Measurements from ENCODE around the gene TMEM269. TPM values are rescaled to one million over a fixed set of nuclear protein-coding genes. Genes with fewer than 3 reads are reported as not detected.
"Not testable (repeated sequence)": the region's sequence is repeated elsewhere in the genome, so short reads cannot be mapped to it uniquely, and the experiment has no call there.

The TMEM269 gene
- total and polyA plus RNA-seq, 10 of the 15 experiments (the other 5 are each of a cell fraction or from before 2014, with no cell fraction given), result 0.02 to 0.26 (median 0.06) TPM; not detected in 2

DNA sequence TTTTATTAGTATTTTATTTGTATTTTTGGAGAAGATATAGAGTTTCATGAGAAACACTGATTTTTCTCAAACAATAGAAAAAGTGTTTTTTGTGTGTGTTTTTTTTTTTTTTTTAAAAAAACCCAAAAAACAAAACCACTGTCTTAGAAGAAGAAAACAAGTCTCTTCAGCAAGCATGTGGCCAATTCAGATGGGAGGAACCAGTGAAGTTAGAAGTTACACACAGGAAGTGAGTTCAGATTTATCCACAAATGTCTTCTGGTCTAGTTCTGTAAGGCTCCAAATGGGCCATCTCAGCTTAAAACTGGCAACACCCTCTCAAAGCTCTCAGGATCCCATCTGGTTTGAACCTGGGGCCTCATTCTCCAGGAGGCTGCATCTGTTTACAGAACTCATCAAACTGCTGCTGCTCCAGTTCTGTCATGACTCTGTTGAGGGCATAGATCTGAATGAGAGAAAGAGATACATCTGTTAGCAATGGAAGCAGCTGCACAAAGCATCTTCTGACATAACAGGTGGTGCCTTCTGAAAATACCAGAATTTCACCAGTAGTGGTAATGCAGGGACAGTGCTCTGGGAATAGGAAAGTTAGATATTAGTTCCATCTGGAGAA lies 22.4 kb downstream of the TMEM269 start (continued):
- TF ChIP-seq SUZ12 (IDR thresholded peaks at IDR 0.05; ENCODE audit: unreplicated experiment), result no peak
- no peak for TF ChIP-seq PAX8 (IDR thresholded peaks at IDR 0.05)
- TF ChIP-seq MYC (IDR thresholded peaks at IDR 0.05; ENCODE audit: insufficient read depth, insufficient read length, insufficient replicate concordance, low read length, severe bottlenecking), result no peak
- TF ChIP-seq CBFB (IDR thresholded peaks at IDR 0.05; ENCODE audit: low read depth), result no peak

DNA sequence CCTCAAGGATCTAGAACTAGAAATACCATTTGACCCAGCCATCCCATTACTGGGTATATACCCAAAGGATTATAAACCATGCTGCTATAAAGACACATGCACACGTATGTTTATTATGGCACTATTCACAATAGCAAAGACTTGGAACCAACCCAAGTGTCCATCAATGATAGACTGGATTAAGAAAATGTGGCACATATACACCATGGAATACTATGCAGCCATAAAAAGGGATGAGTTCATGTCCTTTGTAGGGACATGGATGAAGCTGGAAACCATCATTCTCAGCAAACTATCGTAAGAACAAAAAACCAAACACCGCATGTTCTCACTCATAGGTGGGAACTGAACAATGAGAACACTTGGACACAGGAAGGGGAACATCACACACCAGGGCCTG lies 30.0 kb downstream of the TMEM269 start:
- H3K79me2 ChIP-seq (ENCODE audit: control insufficient read depth, insufficient read depth, low read length); ATAC-seq; BruUV-seq (replicated peaks); H4K20me1 ChIP-seq (ENCODE audit: control insufficient read depth, insufficient read depth); H3K4me2 ChIP-seq (ENCODE audit: control insufficient read depth, insufficient read depth); in situ Hi-C loops (cut with MboI); POLR2A ChIA-PET; DNase-seq (ENCODE audit: low read depth, low spot score); H3K27me3 ChIP-seq (replicated peaks in 1 of 2; ENCODE audit: control insufficient read depth in 2 of 2, insufficient read depth in 2 of 2, low read length in 1 of 2); intact Hi-C loops (cut with micrococcal nuclease; ENCODE audit: unreplicated experiment); H3K27ac ChIP-seq (ENCODE audit: control insufficient read depth, insufficient read depth); H3K4me3 ChIP-seq; FAIRE-seq; H2AFZ ChIP-seq (ENCODE audit: control insufficient read depth, low read depth, low read length); RAD21 ChIA-PET (ENCODE audit: unreplicated experiment); H3K9ac ChIP-seq (ENCODE audit: control insufficient read depth, insufficient read depth, low read length); H3K4me1 ChIP-seq (ENCODE audit: control insufficient read depth, insufficient read depth, low read length); H3K9me3 ChIP-seq (replicated peaks; ENCODE audit: control insufficient read depth, insufficient read depth, low read length); H3K36me3 ChIP-seq (ENCODE audit: control insufficient read depth in 2 of 2, insufficient read depth in 2 of 2, low read length in 1 of 2): not testable (repeated sequence)
- CTCF ChIA-PET, result interaction anchor here (1.9 to 2.1 kb wide), 2 partner anchors 32 to 258 kb away, joined by 10 to 11 read pairs; partner anchors contain the start of gene ZNF691
- SMC1A ChIA-PET (ENCODE audit: uncharacterized antibody, unreplicated experiment), result interaction anchor here (1.7 to 2.1 kb wide), 2 partner anchors 98 to 259 kb away, joined by 7 to 8 read pairs; no protein-coding TSS in a partner anchor
- WGBS (ENCODE audit: insufficient coverage, insufficient replicate concordance, low lambda C conversion rate, missing lambda C conversion rate), result 100% methylated on average over 1 of the region's 3 CpGs

All from GM12878 (cell line).